ENCODE measurements around the gene TIAM1.

DNA sequence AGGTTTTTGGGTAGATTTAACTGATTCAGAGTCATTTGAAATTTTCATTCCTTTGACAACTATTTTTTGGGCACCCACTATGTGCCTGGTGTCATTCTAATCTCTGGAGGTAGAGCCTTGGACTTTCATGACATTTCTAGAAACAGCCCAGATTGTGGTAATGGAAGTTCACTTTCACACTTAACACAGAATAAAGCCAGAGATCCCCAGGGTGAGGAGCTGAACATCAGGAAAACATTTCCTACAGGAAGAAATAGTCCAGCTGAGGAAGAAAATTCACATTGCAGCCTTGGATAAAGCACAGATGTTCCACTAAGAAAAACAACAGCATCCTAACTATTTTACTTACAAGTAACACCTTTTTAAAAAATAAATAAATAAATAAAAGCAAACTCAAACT lies 203.4 kb downstream of the TIAM1 start:
- no peak for TF ChIP-seq EZH2 (IDR thresholded peaks at IDR 0.05; ENCODE audit: insufficient read depth, poor library complexity, severe bottlenecking)
- TF ChIP-seq EZH2phosphoT487 (IDR thresholded peaks at IDR 0.05; ENCODE audit: insufficient read depth, low read depth), result no peak

Data from GM23248 (cell line).